ENCODE data around the gene DNAJC4. TPM values are rescaled to one million over a fixed set of nuclear protein-coding genes. Genes with fewer than 3 reads are reported as not detected.

The DNAJC4 gene
- polyA plus RNA-seq, 1 donor (not counting 4 experiments of a cell fraction or from before 2014, with no cell fraction given): 12.2 TPM

DNA sequence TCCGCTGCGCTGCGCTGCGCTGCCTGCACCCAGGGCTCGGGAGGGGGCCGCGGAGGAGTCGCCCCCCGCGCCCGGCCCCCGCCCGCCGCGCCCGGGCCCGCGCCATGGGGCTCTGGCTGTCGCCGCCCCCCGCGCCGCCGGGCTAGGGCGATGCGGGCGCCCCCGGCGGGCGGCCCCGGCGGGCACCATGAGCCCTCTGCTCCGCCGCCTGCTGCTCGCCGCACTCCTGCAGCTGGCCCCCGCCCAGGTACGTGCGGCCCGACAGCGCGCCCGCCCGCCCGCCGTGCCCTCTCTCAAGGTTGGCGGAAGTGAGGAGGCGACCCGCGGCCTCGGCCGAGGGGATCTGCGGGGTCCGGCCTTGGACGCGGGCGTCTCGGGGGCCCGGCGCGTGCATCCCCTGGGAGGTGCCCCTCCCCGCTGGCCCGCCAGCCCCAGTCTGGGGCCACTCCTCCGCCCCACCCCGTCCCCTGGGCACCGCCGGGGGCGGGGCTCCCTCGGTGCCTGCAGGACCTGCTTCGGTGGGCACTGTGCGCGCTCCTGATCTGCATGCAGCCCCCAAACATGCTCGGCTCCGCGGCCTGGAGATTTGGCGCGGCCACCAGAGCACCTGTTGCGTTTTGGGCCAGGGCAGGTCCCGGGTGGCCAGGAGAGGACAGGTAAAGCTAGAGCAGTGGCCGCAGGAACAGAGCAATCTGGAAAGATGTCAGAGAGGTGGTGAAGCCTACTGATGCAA lies 4.5 kb downstream of the DNAJC4 start:
- H4K20me1 ChIP-seq (ENCODE audit: control insufficient read depth, extremely low read depth, insufficient read depth, low read length): no peaks in the 10 kb centered on the region
- peak overlapping the region; percentile 82 for H3K4me2 ChIP-seq (ENCODE audit: control insufficient read depth, extremely low read depth, insufficient read depth, low read depth, low read length)
- no peak overlapping the region for H2AFZ ChIP-seq (ENCODE audit: control insufficient read depth, low read length)
- peaks cover 8 to 23% of the 10 kb centered on the region in 2 experiments for H3K36me3 ChIP-seq (ENCODE audit: control insufficient read depth in 2 of 2, extremely low read depth in 1 of 2, insufficient read depth in 2 of 2, low read length in 2 of 2)
- H3K4me1 ChIP-seq (ENCODE audit: control insufficient read depth, extremely low read depth, insufficient read depth, low read length): peaks cover 52% of the 10 kb centered on the region
- H3K9me1 ChIP-seq (ENCODE audit: control insufficient read depth, extremely low read depth, insufficient read depth, low read length): peaks cover 2% of the 10 kb centered on the region
- H3K79me2 ChIP-seq (ENCODE audit: control insufficient read depth, insufficient read depth, low read length): no peaks in the 10 kb centered on the region
- dilution Hi-C loops (cut with MboI; ENCODE audit: extremely low pct_ligation_motif_present, low sequenced_read_pairs): no loop called here
- TF ChIP-seq, protein P1, sequence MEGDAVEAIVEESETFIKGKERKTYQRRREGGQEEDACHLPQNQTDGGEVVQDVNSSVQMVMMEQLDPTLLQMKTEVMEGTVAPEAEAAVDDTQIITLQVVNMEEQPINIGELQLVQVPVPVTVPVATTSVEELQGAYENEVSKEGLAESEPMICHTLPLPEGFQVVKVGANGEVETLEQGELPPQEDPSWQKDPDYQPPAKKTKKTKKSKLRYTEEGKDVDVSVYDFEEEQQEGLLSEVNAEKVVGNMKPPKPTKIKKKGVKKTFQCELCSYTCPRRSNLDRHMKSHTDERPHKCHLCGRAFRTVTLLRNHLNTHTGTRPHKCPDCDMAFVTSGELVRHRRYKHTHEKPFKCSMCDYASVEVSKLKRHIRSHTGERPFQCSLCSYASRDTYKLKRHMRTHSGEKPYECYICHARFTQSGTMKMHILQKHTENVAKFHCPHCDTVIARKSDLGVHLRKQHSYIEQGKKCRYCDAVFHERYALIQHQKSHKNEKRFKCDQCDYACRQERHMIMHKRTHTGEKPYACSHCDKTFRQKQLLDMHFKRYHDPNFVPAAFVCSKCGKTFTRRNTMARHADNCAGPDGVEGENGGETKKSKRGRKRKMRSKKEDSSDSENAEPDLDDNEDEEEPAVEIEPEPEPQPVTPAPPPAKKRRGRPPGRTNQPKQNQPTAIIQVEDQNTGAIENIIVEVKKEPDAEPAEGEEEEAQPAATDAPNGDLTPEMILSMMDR (optimal IDR thresholded peaks at IDR 0.05 in 1 of 3, IDR thresholded peaks at IDR 0.05 in 1 of 3, conservative IDR thresholded peaks at IDR 0.05 in 1 of 3; ENCODE audit: extremely low read depth in 1 of 3, insufficient read depth in 2 of 3, low read length in 3 of 3): no peak
- TF ChIP-seq EZH2 (IDR thresholded peaks at IDR 0.05; ENCODE audit: low read length): no peak
- peak overlapping the region; percentile 49 to 63 (median 57) for H3K4me3 ChIP-seq (ENCODE audit: control insufficient read depth in 2 of 3, extremely low read depth in 1 of 3, insufficient read depth in 2 of 3, low read depth in 1 of 3, low read length in 3 of 3)
- H3K9ac ChIP-seq (ENCODE audit: control insufficient read depth, extremely low read depth, insufficient read depth, low read length): peak overlapping the region; percentile 33
- no peaks in the 10 kb centered on the region for H3K9me3 ChIP-seq (ENCODE audit: control insufficient read depth, low read depth, low read length)
- no peak overlapping the region for H3K27ac ChIP-seq (ENCODE audit: control insufficient read depth, insufficient read depth, low read length)
- FAIRE-seq (no peak), DNase-seq (ENCODE audit: low read depth, low spot score) (no peak)
- no peaks in the 10 kb centered on the region for H3K27me3 ChIP-seq (ENCODE audit: control insufficient read depth, extremely low read depth, insufficient read depth, low read length)

DNA sequence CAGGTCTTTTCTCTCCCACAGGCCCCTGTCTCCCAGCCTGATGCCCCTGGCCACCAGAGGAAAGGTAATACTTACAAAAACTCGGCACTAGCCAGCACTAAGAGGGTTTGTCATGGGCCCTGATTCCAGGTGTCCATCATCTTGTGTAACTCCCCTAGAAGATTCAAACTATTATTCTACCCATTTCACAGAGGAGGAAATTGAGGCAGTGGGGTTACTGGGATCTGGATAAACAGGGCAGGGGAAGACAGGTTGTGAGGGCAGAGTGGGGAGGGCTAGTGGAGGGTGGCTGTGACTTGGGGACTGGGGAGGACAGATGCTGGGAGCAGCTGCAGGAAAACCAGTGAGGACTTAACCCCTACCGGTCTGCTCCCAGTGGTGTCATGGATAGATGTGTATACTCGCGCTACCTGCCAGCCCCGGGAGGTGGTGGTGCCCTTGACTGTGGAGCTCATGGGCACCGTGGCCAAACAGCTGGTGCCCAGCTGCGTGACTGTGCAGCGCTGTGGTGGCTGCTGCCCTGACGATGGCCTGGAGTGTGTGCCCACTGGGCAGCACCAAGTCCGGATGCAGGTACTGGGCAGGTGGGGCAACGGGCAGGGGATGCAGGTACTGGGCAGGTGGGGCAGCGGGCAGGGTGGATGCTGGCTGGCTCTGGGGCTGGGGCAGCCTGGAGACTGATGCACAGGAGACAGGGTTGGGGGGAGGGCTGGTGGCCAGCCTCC lies 5.3 kb downstream of the DNAJC4 start:
- TF ChIP-seq EZH2 (IDR thresholded peaks at IDR 0.05; ENCODE audit: low read length): no peak
- TF ChIP-seq, protein P1 (optimal IDR thresholded peaks at IDR 0.05 in 1 of 3, IDR thresholded peaks at IDR 0.05 in 1 of 3, conservative IDR thresholded peaks at IDR 0.05 in 1 of 3; ENCODE audit: extremely low read depth in 1 of 3, insufficient read depth in 2 of 3, low read length in 3 of 3): no peak
- no peak for FAIRE-seq
- H3K36me3 ChIP-seq (ENCODE audit: control insufficient read depth in 2 of 2, extremely low read depth in 1 of 2, insufficient read depth in 2 of 2, low read length in 2 of 2): peaks cover 8 to 23% of the 10 kb centered on the region in 2 experiments
- H3K79me2 ChIP-seq (ENCODE audit: control insufficient read depth, insufficient read depth, low read length): no peaks in the 10 kb centered on the region
- peak overlapping the region; percentile 82 for H3K4me2 ChIP-seq (ENCODE audit: control insufficient read depth, extremely low read depth, insufficient read depth, low read depth, low read length)
- peaks cover 53% of the 10 kb centered on the region for H3K4me1 ChIP-seq (ENCODE audit: control insufficient read depth, extremely low read depth, insufficient read depth, low read length)
- H3K9ac ChIP-seq (ENCODE audit: control insufficient read depth, extremely low read depth, insufficient read depth, low read length): no peak overlapping the region
- dilution Hi-C loops (cut with MboI; ENCODE audit: extremely low pct_ligation_motif_present, low sequenced_read_pairs): no loop called here
- no peaks in the 10 kb centered on the region for H3K27me3 ChIP-seq (ENCODE audit: control insufficient read depth, extremely low read depth, insufficient read depth, low read length)
- no peaks in the 10 kb centered on the region for H4K20me1 ChIP-seq (ENCODE audit: control insufficient read depth, extremely low read depth, insufficient read depth, low read length)
- no peak overlapping the region for H2AFZ ChIP-seq (ENCODE audit: control insufficient read depth, low read length)
- peak overlapping the region; percentile 49 to 63 (median 57) for H3K4me3 ChIP-seq (ENCODE audit: control insufficient read depth in 2 of 3, extremely low read depth in 1 of 3, insufficient read depth in 2 of 3, low read depth in 1 of 3, low read length in 3 of 3)
- no peak overlapping the region for H3K27ac ChIP-seq (ENCODE audit: control insufficient read depth, insufficient read depth, low read length)
- H3K9me3 ChIP-seq (ENCODE audit: control insufficient read depth, low read depth, low read length): no peaks in the 10 kb centered on the region
- DNase-seq (ENCODE audit: low read depth, low spot score): no peak
- H3K9me1 ChIP-seq (ENCODE audit: control insufficient read depth, extremely low read depth, insufficient read depth, low read length): peaks cover 2% of the 10 kb centered on the region
